PC-3 (cell line): ENCODE results near the gene PCBP3.

Experiments
- CTCF ChIP-seq: fragments of 300-600 bp; sonication (generic); conservative IDR thresholded peaks from 2 replicates; pipeline ENCODE4 v1.5.1; 2017; ENCODE audit warnings: antibody characterized with exemption, low read depth, mild to moderate bottlenecking, low read length
- EZH2 ChIP-seq: fragments of 300-600 bp; sonication (generic); IDR thresholded peaks from one replicate; pipeline ENCODE4 v1.6.1; 2017; ENCODE audit warnings: antibody characterized with exemption, mild to moderate bottlenecking, low read length; ENCODE audit not compliant: unreplicated experiment
- EZH2phosphoT487 ChIP-seq: fragments of 300-600 bp; sonication (generic); IDR thresholded peaks from 2 replicates; pipeline ENCODE4 v1.6.1; 2018; ENCODE audit warnings: mild to moderate bottlenecking, antibody characterized with exemption, low read length, borderline replicate concordance

- TF ChIP-seq EZH2 (no peak), CTCF (no peak), EZH2phosphoT487 (no peak)
Measured at GRCh38 chr21:45794027-45794426, 150.5 kb downstream of the PCBP3 start.
